SK-N-MC (cell line): ENCODE data around the gene AGAP1.

Experiments used
- FOXP2 ChIP-seq: optimal IDR thresholded peaks from 2 replicates; pipeline ENCODE3; 2011; ENCODE audit warnings: mild to moderate bottlenecking, moderate library complexity; ENCODE audit not compliant: insufficient read depth; ENCODE audit errors: extremely low read length, control extremely low read depth
- POLR2AphosphoS5 ChIP-seq: IDR thresholded peaks from 2 replicates; pipeline ENCODE4 v1.6.1; 2012; ENCODE audit warnings: mild to moderate bottlenecking, low read depth, low read length, borderline replicate concordance

- TF ChIP-seq POLR2AphosphoS5 (no peak), FOXP2 (no peak)
These were observed 157.8 kb downstream of the AGAP1 start for GRCh38 chr2:235651643-235652042.
